Body of pancreas (tissue), 4 donors: ENCODE measurements around the gene TMEM238L. TPM values are rescaled to one million over a fixed set of nuclear protein-coding genes. Genes with fewer than 3 reads are reported as not detected.

Experiments
- ATAC-seq: fragments of 150-250 bp; one replicate; pipeline ENCODE4 v1.9.1; 2016
- DNase-seq, 4 donors: peaks; one replicate each; pipeline ENCODE4 v3.0.0-alpha.2; 2019
- H3K27ac ChIP-seq, 4 donors: fragments of 200-600 bp; sonication (generic); 1 replicate in 3 of 4; 2 replicates in 1 of 4; pipeline versions ENCODE4 v1.5.1 to v1.6.1; 2016 to 2019; ENCODE audit warnings: mild to moderate bottlenecking in 1 of 4, mixed read lengths in 1 of 4, moderate library complexity in 1 of 4
- H3K27me3 ChIP-seq, 2 donors: fragments of 200-600 bp; sonication (generic); one replicate each; pipeline ENCODE4 v1.6.0; 2016; ENCODE audit warnings: mild to moderate bottlenecking in 1 of 2
- H3K36me3 ChIP-seq, 2 donors: fragments of 200-600 bp; sonication (generic); replicated peaks in 1 of 2; 2 replicates each; pipeline ENCODE4 v1.5.1; 2016; ENCODE audit warnings: low read depth in 2 of 2; ENCODE audit not compliant: insufficient read depth in 1 of 2
- H3K4me1 ChIP-seq: fragments of 200-600 bp; sonication (generic); one replicate; pipeline ENCODE4 v1.6.0; 2016
- H3K4me3 ChIP-seq, 2 donors: fragments of 200-600 bp; sonication (generic); 1 replicate in 1 of 2; 2 replicates in 1 of 2; pipeline ENCODE4 v1.5.1; 2016 to 2019
- H3K9me3 ChIP-seq, 3 donors: fragments of 200-600 bp; sonication (generic); 1 replicate in 2 of 3; 2 replicates in 1 of 3; pipeline ENCODE4 v1.5.1; 2016
- POLR2A ChIP-seq, 3 donors: fragments of 450-650 bp; IDR thresholded peaks; one replicate each; pipeline ENCODE4 v1.6.1; 2016; ENCODE audit warnings: antibody characterized with exemption in 3 of 3, mild to moderate bottlenecking in 2 of 3
- WGBS, 2 donors: methylation state at CpG; one replicate each; pipeline ENCODE4 v1.1.5; 2017; 5-methylcytosine and 5-hydroxymethylcytosine counted together
- intact Hi-C: fragments of 100-400 bp; cut with DNase I; formaldehyde crosslinking; loops from one replicate; pipeline ENCODE4 v1.15.1; 2023
- total RNA-seq, 2 donors: library from RNA; depleted of rRNA; stranded (reverse); fragments of >200 nt; gene quantifications; one replicate each; pipeline ENCODE4 v1.1.0, GENCODE V29; 2016
- TF ChIP-seq, protein P1 (sequence below), 7 experiments: fragments of 450-650 bp in 4 of 7; fragments of 200-600 bp in 3 of 7; sonication (generic) in 3 of 7; IDR thresholded peaks; one replicate each; pipeline ENCODE4 v1.5.1; 2016 to 2019; ENCODE audit warnings: antibody characterized with exemption in 7 of 7

TMEM238L gene
- total RNA-seq, 2 donors from 2014 or later = not detected

DNA sequence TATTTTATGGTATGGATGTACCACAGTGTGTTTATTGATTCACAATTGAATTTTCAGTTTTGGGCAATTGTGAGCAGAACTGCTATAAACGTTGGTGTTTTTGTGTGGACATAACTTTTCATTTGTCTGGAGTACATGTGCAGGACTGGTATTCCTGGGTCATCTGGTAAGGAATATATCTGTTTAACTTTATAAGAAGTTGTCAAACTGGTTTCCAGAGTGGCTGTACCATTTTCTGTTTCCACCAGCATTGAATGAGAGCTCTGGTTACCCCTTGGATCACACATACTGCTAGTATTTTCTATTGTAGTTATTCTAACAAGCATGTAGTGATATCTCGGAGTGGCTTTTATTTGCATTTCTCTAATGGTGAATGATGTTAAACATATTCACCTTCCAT lies 24.3 kb downstream of the TMEM238L start:
- ATAC-seq (no peak), DNase-seq (no peak)
- no peak overlapping the region for H3K27ac ChIP-seq
- no peaks in the 10 kb centered on the region for H3K9me3 ChIP-seq
- no peaks in the 10 kb centered on the region for H3K4me1 ChIP-seq
- TF ChIP-seq, protein P1, sequence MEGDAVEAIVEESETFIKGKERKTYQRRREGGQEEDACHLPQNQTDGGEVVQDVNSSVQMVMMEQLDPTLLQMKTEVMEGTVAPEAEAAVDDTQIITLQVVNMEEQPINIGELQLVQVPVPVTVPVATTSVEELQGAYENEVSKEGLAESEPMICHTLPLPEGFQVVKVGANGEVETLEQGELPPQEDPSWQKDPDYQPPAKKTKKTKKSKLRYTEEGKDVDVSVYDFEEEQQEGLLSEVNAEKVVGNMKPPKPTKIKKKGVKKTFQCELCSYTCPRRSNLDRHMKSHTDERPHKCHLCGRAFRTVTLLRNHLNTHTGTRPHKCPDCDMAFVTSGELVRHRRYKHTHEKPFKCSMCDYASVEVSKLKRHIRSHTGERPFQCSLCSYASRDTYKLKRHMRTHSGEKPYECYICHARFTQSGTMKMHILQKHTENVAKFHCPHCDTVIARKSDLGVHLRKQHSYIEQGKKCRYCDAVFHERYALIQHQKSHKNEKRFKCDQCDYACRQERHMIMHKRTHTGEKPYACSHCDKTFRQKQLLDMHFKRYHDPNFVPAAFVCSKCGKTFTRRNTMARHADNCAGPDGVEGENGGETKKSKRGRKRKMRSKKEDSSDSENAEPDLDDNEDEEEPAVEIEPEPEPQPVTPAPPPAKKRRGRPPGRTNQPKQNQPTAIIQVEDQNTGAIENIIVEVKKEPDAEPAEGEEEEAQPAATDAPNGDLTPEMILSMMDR (IDR thresholded peaks at IDR 0.05) = no peak
- TF ChIP-seq POLR2A (IDR thresholded peaks at IDR 0.05) = no peak
- H3K36me3 ChIP-seq = no peaks in the 10 kb centered on the region
- WGBS, 2 donors = 62 to 74% methylated on average over 2 of the region's 2 CpGs
- intact Hi-C loops = no loop called here
- H3K27me3 ChIP-seq = no peaks in the 10 kb centered on the region
- H3K4me3 ChIP-seq = no peak overlapping the region

DNA sequence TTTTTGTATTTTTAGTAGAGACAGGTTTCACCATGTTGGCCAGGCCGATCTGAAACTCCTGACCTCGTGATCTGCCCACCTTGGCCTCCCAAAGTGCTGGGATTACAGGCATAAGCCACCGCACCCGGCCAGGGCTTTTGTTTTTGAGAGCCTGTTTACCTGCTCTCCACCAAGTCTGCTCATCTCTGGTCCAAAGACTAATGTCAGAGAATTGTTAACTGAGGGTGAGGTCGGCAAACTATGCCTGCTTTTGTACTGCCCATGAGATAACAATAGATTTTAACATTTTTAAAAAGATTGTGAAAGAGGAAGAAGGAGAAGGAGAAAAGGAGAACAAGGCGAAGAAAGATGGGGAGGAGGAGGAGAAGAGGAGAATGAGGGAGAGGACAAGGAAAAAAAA lies 26.0 kb downstream of the TMEM238L start:
- ATAC-seq (no peak), DNase-seq (no peak)
- no peaks in the 10 kb centered on the region for H3K9me3 ChIP-seq
- no peaks in the 10 kb centered on the region for H3K27me3 ChIP-seq
- H3K4me3 ChIP-seq = no peak overlapping the region
- TF ChIP-seq, protein P1 (IDR thresholded peaks at IDR 0.05) = no peak
- 88 to 91% methylated on average over 6 of the region's 6 CpGs for WGBS, 2 donors
- no peak overlapping the region for H3K27ac ChIP-seq
- no peaks in the 10 kb centered on the region for H3K36me3 ChIP-seq
- H3K4me1 ChIP-seq = no peaks in the 10 kb centered on the region
- intact Hi-C loops = no loop called here

DNA sequence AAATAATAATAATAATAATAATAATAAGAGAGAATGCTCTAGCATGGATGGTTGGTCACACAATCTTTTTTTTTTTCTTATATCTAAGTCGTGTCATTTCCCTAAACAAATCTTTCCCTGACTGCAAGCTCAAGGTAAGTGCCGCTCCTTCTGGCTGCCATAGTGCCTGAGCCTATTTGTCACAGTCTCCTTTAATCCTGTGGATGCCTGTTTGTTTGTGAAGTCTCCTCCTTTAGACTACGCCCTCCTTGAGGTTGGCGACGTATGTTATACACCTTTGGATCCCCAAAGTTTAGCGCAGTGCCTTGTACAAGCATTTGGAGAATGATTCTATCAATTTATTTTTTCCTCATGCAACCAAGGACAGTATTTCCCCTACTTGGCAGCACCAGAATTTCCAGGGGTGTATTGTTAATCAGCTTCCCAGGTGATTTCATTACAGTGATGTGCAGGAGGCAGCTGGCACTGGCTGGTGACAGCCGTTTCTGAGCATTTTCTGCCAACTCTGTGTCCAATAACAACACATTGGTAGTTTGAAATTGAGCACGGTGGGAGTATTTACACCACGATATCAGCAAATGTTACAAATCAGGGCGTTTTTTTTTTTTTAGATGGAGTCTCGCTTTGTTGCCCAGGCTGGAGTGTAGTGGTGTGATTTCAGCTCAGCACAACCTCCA lies 26.6 kb downstream of the TMEM238L start:
- Histone ChIP-seq H3K9me3 (no peaks in the 10 kb centered on the region), H3K4me1 (no peaks in the 10 kb centered on the region), H3K27ac (no peak overlapping the region), H3K27me3 (no peaks in the 10 kb centered on the region), H3K36me3 (no peaks in the 10 kb centered on the region), H3K4me3 (no peak overlapping the region)
- 80 to 85% methylated on average over 11 of the region's 11 CpGs for WGBS, 2 donors
- no peak for TF ChIP-seq POLR2A (IDR thresholded peaks at IDR 0.05)
- TF ChIP-seq, protein P1 (IDR thresholded peaks at IDR 0.05) = no peak
- DNase-seq = no peak
- no peak for ATAC-seq
- intact Hi-C loops = no loop called here

DNA sequence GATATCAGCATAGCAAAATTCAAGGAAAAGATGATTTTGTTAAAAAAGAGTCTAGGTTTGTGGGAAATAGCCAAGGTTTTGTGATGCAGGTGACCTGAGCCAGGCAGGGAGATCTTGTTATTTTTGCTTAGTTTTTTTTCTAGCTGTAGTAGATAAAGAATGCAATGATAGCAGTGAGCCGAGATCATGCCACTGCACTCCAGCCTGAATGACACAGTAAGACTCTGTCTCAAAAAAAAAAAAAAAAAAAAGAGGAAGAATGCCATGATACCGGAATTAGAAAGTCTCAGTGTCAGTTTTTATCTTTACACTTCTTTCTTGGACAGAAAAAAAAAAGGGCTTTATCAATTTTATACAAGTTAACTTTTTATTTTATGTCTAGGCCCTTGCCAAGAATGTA lies 27.5 kb downstream of the TMEM238L start:
- WGBS, 2 donors = 33 to 37% methylated on average over 2 of the region's 2 CpGs
- DNase-seq (no peak), ATAC-seq (no peak)
- Histone ChIP-seq H3K4me1 (no peaks in the 10 kb centered on the region), H3K36me3 (no peaks in the 10 kb centered on the region), H3K4me3 (no peak overlapping the region), H3K27me3 (no peaks in the 10 kb centered on the region), H3K9me3 (no peaks in the 10 kb centered on the region), H3K27ac (no peak overlapping the region)
- intact Hi-C loops = no loop called here
- TF ChIP-seq, protein P1 (IDR thresholded peaks at IDR 0.05) = no peak
- TF ChIP-seq POLR2A (IDR thresholded peaks at IDR 0.05) = no peak

DNA sequence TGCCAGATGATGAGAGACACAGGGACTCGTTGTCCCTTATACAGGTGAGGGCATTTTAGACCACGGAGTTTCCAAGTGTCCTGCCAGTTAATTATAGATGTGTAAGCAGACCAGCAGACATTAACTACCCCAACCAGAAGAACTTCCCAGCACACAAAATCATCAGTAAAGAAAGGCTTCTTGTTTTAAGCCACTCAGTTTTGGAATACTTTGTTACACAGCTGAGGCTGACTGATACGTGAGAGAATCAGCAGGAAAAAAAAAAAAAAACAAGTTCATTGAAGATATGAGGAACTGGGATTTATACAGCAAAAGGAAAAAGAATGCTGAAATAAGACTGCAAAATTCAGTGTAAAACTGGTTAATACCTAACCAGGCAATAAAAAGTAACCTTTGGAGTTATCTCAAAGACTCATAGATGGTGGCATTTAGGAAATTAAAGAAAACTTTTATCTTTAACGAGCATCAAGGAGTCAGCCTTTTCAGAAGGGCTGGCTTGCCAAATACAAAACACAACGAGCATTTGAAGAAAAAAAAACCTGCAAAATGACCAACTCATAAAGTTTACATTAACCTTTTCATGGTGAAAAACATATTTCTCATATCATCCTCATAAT lies 28.1 kb downstream of the TMEM238L start:
- no peak overlapping the region for H3K27ac ChIP-seq
- no peak overlapping the region for H3K4me3 ChIP-seq
- no peak for DNase-seq
- no peak for TF ChIP-seq POLR2A (IDR thresholded peaks at IDR 0.05)
- TF ChIP-seq, protein P1 (IDR thresholded peaks at IDR 0.05) = no peak
- WGBS, 2 donors = 68 to 71% methylated on average over 5 of the region's 5 CpGs
- intact Hi-C loops = no loop called here
- H3K36me3 ChIP-seq = no peaks in the 10 kb centered on the region
- no peaks in the 10 kb centered on the region for H3K9me3 ChIP-seq
- no peaks in the 10 kb centered on the region for H3K4me1 ChIP-seq
- ATAC-seq = no peak
- H3K27me3 ChIP-seq = no peaks in the 10 kb centered on the region
